GM21717 (cell line): Measurements from ENCODE around the gene SEPHS1.
"Not testable (repeated sequence)": the region's sequence is repeated elsewhere in the genome, so short reads cannot be mapped to it uniquely, and the experiment has no call there.

Source experiments
- ATAC-seq: cut with Tn5 transposase; IDR thresholded peaks from one replicate; pipeline ENCODE4 v1.9.1; 2021; ENCODE audit warnings: mild to moderate bottlenecking, moderate library complexity; ENCODE audit not compliant: unreplicated experiment

SEPHS1 gene

GRCh38 chr10:13365243-13365642 is 17.1 kb upstream of the SEPHS1 start:
- no peak for ATAC-seq

GRCh38 chr10:13360587-13360986 is 12.5 kb upstream of the SEPHS1 start:
- no peak for ATAC-seq

- no peak for ATAC-seq
Measured at GRCh38 chr10:13356392-13356791, 8.3 kb upstream of the SEPHS1 start.

GRCh38 chr10:13354783-13355182 is 6.7 kb upstream of the SEPHS1 start:
- no peak for ATAC-seq

GRCh38 chr10:13352519-13352918 is 4.4 kb upstream of the SEPHS1 start:
- no peak for ATAC-seq

- ATAC-seq, result no peak
Measured at GRCh38 chr10:13351340-13351915, 3.3 kb upstream of the SEPHS1 start.

GRCh38 chr10:13349463-13350274 is 1.6 kb upstream of the SEPHS1 start:
- no peak for ATAC-seq

DNA sequence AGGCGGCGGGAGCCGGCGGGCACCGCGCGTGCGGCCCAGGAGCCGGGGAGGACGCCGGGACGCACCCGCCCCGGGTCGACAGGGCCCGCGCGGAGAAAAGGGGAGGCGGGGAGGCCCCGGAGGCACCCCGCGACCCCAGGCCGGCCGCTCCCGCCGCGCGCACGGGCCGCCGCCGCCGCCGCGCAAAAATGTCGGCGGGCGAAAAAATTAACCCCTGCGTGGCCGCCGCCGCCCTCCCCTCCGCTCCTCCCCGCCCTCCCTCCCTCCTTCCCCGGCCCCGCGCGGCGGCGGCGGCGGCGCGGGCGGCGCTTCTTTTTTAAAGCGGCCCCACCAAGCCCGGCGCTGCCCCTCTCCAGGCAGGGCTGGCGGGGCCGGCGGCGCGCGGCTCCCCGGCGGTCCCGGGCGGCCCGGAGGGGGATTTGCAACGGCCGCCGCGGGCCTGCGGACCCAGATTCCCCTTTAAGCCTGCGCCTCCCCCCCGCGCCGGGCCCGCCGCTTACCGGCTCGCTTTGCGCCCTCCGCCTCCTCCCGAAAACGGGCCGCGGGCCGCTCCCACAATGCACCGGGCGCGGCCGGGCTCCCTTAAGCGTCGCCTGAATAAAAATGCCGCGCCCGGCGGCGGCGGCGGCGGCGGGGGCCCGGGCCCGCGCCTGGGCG is 465 bp downstream of the SEPHS1 start:
- ATAC-seq, result peak; percentile 44

GRCh38 chr10:13347043-13347499 is 1.0 kb downstream of the SEPHS1 start:
- ATAC-seq, result peak; percentile 27

DNA sequence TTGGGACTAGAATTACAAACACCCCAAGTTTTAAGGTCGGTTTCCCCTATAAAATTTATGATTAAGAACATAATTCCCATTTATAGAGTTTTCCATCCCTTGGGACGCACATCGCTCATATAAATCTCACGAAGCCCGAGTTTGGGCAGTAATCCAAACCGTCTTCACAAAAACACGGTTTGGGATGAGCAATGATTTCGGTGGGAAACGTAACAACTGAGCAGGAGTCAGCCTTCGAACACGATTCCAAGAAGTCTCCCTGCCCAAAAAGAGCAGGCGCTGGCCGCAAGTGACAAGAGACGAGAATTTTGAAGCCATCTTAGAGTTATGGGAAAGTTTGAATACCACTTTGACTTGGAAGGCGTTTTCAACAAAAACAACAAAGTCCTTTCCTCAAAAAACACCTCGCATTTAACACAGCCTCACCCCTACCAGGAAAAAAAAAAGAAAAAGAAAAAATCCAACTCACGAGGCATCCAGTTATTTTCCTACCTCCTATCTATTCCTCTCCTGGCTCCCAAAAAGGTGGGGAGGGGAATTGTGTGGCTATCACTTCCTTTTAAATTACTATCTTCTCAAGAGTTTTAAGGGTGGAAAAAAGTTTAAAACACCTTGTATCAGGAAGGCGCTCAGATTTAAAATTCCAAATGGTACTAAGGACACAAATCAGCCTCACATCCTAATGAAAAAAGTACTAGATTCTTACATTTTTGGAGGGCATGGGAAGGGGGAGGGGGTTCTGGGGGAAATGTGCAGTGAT is 1.6 kb downstream of the SEPHS1 start:
- no peak for ATAC-seq

GRCh38 chr10:13340626-13341376 is 7.3 kb downstream of the SEPHS1 start:
- ATAC-seq, result peak; percentile 84

- ATAC-seq, result no peak
Measured at GRCh38 chr10:13340068-13340467, 8.0 kb downstream of the SEPHS1 start.

DNA sequence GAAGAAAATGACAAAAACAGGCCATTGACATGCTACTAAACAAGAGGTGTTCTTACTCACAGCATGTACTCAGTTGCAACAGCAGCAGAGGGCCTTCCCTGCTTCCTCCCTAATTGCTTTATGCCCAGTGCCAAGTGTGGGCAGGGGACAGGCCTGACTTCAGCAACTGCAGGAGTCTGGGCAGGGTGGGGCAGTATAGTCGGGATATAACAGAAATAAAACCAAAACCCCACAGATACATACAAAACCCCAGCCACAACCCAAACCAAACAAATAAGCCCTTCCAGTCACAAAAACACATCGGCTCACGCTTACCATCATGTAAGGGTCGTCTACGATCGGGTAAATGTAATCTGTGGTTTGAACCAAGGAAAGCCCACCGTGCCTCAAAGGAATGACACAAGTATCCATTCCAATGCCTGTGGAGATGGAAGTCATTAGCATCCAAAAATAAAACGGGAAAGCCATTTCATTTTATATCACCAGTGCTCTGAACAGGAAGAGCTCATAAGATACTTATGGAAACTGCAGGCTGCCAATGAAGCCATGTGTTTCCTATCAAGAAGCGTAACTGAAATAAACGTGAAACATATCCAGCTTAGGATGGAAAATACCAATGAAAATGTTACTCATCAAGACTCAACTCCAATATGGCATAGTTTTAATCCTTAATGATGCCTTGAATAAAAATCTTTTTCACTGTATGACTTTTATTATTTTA is 9.5 kb downstream of the SEPHS1 start:
- ATAC-seq, result no peak

DNA sequence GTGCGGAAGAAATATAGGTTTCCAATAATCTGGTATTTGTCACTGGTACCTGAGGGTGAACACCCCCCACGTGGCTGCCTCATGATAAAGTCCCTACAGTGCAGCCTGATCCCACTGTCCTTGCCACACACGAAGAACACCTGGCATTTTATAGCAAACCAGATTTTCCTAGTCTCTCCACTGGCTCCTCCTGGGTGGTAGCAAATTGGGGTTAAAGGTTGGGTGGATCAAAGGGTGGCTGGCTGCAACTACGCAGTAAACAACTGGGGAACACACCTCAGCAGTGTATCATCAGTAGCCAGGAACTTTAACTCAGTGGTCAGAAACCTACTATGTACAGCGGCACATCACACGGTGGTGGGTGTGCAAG is 10.3 kb downstream of the SEPHS1 start:
- ATAC-seq, result no peak

GRCh38 chr10:13337128-13337826 is 10.8 kb downstream of the SEPHS1 start:
- ATAC-seq, result no peak

DNA sequence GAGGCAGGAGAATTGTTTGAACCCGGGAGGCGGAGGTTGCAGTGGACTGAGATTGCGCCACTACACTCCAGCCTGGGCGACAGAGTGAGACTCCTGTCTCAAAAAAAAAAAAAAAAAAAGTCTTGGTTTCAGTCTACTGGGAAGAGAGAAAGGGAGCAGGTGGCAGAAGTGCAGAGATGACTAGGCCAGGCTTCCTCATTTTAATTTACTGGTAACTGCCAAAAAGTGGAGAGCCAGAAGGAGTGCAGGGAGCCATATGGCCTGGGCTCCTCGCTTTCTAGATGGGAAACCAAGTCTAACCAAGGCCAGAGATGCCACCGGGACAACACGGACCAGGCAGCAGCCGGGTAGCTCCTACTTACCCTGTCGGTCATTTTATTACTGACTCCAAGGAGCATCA is 12.2 kb downstream of the SEPHS1 start:
- peak; percentile 51 for ATAC-seq

DNA sequence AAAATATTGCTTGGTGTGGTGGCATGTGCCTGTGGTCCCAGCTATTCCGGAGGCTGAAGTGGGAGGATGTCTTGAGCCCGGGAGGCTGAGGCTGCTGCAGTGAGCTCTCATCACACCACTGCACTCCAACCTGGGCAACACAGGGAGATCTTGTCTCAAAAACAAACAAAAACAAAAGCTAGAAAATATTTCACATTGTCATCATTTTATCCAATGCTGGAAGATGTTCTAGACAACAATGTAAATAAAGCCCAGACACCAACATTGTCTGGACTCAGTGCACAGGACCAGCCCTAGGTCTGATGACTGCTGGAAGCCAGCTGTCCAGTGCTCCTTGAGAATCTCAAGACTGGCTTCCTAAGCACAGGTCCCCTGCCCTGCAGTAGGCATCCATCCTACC is 13.5 kb downstream of the SEPHS1 start:
- ATAC-seq, result no peak

DNA sequence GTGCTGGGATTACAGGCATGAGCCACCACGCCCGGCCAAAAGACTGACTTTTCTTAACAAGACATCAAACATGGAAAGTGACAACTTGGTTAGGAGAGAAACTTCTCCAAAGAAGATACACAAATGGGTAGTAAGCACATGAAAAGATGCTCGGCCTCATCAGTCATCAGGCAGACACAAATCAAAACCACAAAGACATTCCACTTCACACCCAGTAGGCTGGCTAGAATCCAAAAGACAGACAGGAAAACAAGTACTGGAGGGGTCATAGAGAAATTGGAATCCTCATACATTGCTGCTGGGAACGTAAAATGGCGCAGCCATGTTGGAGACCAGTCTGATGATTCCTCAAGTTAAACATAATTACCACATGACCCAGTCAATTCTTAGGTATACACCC is 16.4 kb downstream of the SEPHS1 start:
- ATAC-seq, result no peak

DNA sequence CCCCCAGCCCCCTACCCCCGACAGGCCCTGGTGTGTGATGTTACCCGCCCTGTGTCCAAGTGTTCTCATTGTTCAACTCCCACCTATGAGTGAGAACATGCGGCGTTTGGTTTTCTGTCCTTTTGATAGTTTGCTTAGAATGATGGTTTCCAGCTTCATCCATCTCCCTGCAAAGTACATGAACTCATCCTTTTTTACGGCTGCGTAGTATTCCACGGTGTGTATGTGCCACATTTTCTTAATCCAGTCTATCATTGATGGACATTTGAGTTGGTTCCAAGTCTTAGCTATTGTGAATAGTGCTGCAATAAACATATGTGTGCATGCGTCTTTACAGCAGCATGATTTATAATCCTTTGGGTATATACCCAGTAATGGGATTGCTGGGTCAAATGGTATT is 17.1 kb downstream of the SEPHS1 start:
- ATAC-seq, result not testable (repeated sequence)
